ENCODE data around the gene AGBL2. TPM values are rescaled to one million over a fixed set of nuclear protein-coding genes. Genes with fewer than 3 reads are reported as not detected.

AGBL2 gene
- total RNA-seq, 1 experiment from 2014 or later = 1.8 TPM

GRCh38 chr11:47659276-47659675 is 55.9 kb downstream of the AGBL2 start:
- Histone ChIP-seq H4K20me1 (ENCODE audit: low read length) (no peaks in the 10 kb centered on the region), H3K27ac (ENCODE audit: low read length) (no peak overlapping the region)
- POLR2A ChIA-PET (ENCODE audit: unreplicated experiment) = no interaction called here

GRCh38 chr11:47656260-47656885 is 58.8 kb downstream of the AGBL2 start:
- no peak overlapping the region for H3K9ac ChIP-seq (ENCODE audit: low read length)
- intact Hi-C loops (cut with micrococcal nuclease) = no loop called here
- no peak overlapping the region for H3K4me3 ChIP-seq (ENCODE audit: low read length)
- no peaks in the 10 kb centered on the region for H4K20me1 ChIP-seq (ENCODE audit: low read length)
- no peaks in the 10 kb centered on the region for H3K36me3 ChIP-seq (ENCODE audit: low read depth, low read length)
- no peaks in the 10 kb centered on the region for H3K9me2 ChIP-seq (replicated peaks; ENCODE audit: low read length)
- BruUV-seq (replicated peaks) = no TSS peak
- CTCF ChIA-PET = no interaction called here
- no peaks in the 10 kb centered on the region for H3K27me3 ChIP-seq (ENCODE audit: low read length)
- POLR2A ChIA-PET (ENCODE audit: unreplicated experiment) = no interaction called here
- no peak overlapping the region for H3K27ac ChIP-seq (ENCODE audit: low read length)
- no peaks in the 10 kb centered on the region for H3K79me2 ChIP-seq (ENCODE audit: low read length)
- H3K9me3 ChIP-seq (ENCODE audit: low read length) = no peaks in the 10 kb centered on the region
- H3F3A ChIP-seq (ENCODE audit: low read length, unreplicated experiment) = no peaks in the 10 kb centered on the region
- DNase-seq = no peak
- no peaks in the 10 kb centered on the region for H3K4me1 ChIP-seq (ENCODE audit: insufficient read depth, low read length)
- TF ChIP-seq EZH2phosphoT487 (IDR thresholded peaks at IDR 0.05; ENCODE audit: borderline replicate concordance, low read length) (no peak), CTCF (conservative IDR thresholded peaks at IDR 0.05; ENCODE audit: low read depth, low read length) (no peak), EZH2 (IDR thresholded peaks at IDR 0.05; ENCODE audit: low read length, unreplicated experiment) (no peak)
- ATAC-seq = no peak
- H2AFZ ChIP-seq (ENCODE audit: low read length) = no peak overlapping the region
- H3K4me2 ChIP-seq (ENCODE audit: low read length) = no peak overlapping the region

More at GRCh38 chr11:47659276-47659675, 55.9 kb downstream of the AGBL2 start:
- intact Hi-C loops (cut with micrococcal nuclease) = no loop called here
- Histone ChIP-seq H2AFZ (ENCODE audit: low read length) (no peak overlapping the region), H3K27me3 (ENCODE audit: low read length) (no peaks in the 10 kb centered on the region), H3K36me3 (ENCODE audit: low read depth, low read length) (no peaks in the 10 kb centered on the region), H3K9me3 (ENCODE audit: low read length) (no peaks in the 10 kb centered on the region), H3F3A (ENCODE audit: low read length, unreplicated experiment) (no peaks in the 10 kb centered on the region), H3K4me3 (ENCODE audit: low read length) (no peak overlapping the region), H3K4me1 (ENCODE audit: insufficient read depth, low read length) (peaks cover 6% of the 10 kb centered on the region), H3K9me2 (replicated peaks; ENCODE audit: low read length) (no peaks in the 10 kb centered on the region), H3K4me2 (ENCODE audit: low read length) (no peak overlapping the region), H3K79me2 (ENCODE audit: low read length) (no peaks in the 10 kb centered on the region), H3K9ac (ENCODE audit: low read length) (no peak overlapping the region)
- DNase-seq (no peak), ATAC-seq (no peak)
- CTCF ChIA-PET = no interaction called here
- no peak for TF ChIP-seq EZH2 (IDR thresholded peaks at IDR 0.05; ENCODE audit: low read length, unreplicated experiment)
- TF ChIP-seq CTCF (conservative IDR thresholded peaks at IDR 0.05; ENCODE audit: low read depth, low read length) = no peak
- no peak for TF ChIP-seq EZH2phosphoT487 (IDR thresholded peaks at IDR 0.05; ENCODE audit: borderline replicate concordance, low read length)
- BruUV-seq (replicated peaks) = no TSS peak

GRCh38 chr11:47651818-47652469 is 63.2 kb downstream of the AGBL2 start:
- no peak for DNase-seq
- TF ChIP-seq CTCF (conservative IDR thresholded peaks at IDR 0.05; ENCODE audit: low read depth, low read length) = no peak
- TF ChIP-seq EZH2 (IDR thresholded peaks at IDR 0.05; ENCODE audit: low read length, unreplicated experiment) = no peak
- TF ChIP-seq EZH2phosphoT487 (IDR thresholded peaks at IDR 0.05; ENCODE audit: borderline replicate concordance, low read length) = no peak
- Histone ChIP-seq H3F3A (ENCODE audit: low read length, unreplicated experiment) (no peaks in the 10 kb centered on the region), H3K9ac (ENCODE audit: low read length) (no peak overlapping the region), H3K27ac (ENCODE audit: low read length) (no peak overlapping the region), H4K20me1 (ENCODE audit: low read length) (no peaks in the 10 kb centered on the region), H2AFZ (ENCODE audit: low read length) (no peak overlapping the region), H3K4me1 (ENCODE audit: insufficient read depth, low read length) (no peaks in the 10 kb centered on the region), H3K4me2 (ENCODE audit: low read length) (no peak overlapping the region), H3K79me2 (ENCODE audit: low read length) (no peaks in the 10 kb centered on the region), H3K9me3 (ENCODE audit: low read length) (no peaks in the 10 kb centered on the region), H3K4me3 (ENCODE audit: low read length) (no peak overlapping the region), H3K9me2 (replicated peaks; ENCODE audit: low read length) (no peaks in the 10 kb centered on the region), H3K27me3 (ENCODE audit: low read length) (no peaks in the 10 kb centered on the region), H3K36me3 (ENCODE audit: low read depth, low read length) (no peaks in the 10 kb centered on the region)
- CTCF ChIA-PET = no interaction called here
- no peak for ATAC-seq
- intact Hi-C loops (cut with micrococcal nuclease) = no loop called here
- POLR2A ChIA-PET (ENCODE audit: unreplicated experiment) = no interaction called here
- no TSS peak for BruUV-seq (replicated peaks)
